GM21528 (cell line): ENCODE measurements around the gene ANKRD23.

Experiments
- ATAC-seq: cut with Tn5 transposase; IDR thresholded peaks from one replicate; pipeline ENCODE4 v1.9.1; 2021; ENCODE audit warnings: mild to moderate bottlenecking, moderate library complexity; ENCODE audit not compliant: unreplicated experiment, low FRiP score

The ANKRD23 gene

DNA sequence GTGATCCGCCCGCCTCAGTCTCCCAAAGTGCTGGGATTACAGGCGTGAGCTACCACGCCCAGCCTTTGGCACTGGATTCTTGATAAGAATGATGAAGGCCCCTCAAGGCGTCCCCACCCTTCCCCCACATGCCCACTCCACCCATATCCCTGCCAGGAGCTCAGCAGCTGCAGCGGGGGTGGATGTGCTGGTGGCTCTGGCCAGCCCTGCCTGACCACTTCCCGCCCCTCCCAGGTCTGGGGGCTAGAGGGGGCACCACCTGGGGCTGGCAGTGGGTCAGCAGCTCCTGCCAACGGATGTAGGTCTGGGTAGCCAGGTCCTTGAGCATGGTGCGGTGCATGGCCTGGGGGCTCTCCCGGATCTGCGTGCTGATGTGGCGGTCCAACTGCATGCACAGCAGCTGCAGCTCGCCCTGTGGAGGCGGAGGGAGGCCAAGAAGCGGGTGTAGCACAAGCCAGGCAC, 33.8 kb upstream of the ANKRD23 start:
- ATAC-seq = no peak

DNA sequence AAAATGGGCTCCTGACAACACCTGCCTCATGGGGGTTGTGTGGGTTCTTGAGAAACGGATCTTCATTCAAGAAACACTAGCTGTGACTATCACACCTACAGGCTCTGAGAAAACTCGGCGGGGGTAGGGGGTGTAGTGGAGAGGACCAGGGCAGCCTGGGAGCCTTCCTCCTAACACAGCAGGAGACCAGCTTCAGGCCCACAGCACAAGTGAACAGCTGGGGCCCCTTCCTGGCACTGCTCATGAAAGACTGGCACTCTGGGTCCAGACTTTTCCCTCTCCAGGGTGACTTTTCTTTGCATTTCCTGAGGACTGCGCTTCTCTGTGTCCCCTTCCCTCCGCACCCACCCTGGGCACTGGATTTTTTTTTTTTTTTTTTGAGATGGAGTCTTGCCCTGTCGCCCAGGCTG, 33.2 kb upstream of the ANKRD23 start:
- no peak for ATAC-seq

DNA sequence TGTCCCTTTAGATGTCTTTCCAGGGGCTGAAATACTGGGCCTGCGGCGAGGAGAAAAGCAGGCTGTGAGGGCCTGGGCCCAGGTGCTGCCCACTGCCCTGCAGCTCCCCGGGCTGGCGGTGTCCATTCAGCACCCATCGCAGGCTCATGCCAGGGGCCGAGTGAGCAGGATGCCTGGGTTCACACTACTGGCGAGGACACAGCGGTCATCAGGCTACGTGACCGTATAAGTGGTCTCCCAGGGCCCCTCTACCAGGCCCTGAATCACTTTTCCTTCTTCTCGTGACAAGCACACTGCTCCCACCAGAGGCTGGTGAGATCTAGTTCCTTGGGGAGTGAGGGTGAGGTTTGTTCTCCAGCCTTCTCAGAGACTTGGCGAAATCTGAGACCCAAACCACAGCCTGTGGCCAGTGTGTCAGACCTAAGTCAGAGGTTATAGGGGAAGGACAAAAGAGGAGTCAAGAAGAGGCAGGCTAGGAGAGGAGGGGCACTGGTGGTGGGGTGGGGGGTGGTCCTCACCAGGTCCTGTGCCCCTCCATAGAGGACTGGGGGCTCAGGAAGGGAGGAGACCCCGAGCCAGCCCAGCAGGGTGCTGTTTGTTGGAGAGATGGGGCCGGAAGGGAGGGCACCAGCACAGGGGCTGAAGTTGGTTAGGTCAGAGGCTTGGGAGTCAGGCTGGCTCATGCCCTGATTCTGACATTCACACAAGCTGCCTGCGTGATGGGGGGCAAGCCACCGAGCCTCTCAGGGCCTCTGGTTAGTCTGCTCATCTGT, 32.6 kb upstream of the ANKRD23 start:
- no peak for ATAC-seq

DNA sequence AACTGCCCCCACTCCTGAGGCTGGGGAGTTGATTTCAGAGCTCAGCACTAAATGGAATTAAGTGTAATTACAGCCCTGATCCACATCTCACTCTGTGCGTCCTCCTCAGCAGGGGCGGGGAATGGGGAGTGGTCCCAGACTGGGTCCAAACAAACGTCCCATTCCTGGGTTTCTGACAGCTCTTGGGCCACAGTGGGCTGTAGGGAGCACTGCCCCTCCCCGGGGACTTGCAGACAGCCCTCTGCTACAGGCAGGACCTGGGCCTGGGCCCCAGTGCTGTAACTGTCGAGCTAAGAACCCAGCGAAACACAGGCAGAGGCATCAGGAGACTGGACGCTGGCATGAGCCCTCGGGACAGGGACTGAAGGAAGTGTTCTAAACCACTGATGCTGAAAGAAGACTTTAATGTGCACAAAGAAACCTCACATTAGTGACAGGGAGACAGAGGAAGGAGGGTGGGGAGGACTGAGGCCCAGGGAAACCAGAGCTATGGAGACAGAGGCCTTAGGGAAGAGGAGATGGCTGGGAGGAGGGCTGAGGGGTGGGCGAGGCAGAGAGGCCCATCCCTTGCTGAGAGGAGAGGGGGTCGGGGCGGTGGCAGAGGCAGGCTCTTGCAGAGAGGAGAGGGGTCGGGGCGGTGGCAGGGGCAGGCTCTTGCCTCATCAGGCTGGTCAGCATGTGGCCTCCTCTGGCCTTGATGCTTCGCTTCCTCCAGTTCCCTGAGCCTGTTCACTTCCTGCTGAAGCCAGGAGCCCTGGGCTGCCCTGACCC, 31.9 kb upstream of the ANKRD23 start:
- ATAC-seq = no peak

DNA sequence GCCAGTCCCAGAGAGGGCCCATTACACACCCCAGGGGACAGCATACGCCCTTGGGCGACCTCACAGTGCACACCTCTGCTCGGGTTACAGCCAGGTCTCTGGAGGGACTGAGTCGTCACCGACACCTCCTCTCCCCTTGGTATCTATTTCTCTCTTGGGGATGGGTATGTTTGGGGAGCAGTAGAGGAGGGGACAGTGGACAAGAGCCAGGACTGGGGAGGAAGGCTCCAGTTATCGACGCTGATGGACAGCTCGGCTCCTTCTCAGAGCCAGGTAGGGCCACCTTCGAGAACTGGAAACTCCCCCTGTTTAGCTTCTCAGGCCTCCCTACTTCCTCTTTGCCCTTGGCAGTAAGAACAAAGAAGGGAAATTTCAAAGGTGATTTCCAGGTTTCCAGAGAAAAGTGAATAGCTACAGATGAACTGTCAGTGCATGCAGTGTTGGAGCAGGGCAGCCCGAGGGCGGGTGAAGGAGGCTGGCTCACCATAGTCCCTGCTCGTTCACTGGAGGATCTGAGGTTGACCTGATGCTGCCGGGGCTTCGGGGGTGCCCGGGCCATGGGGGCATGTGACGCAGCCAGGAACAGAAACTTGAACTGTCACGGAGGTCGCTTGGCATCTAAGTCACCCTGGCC, 30.5 kb upstream of the ANKRD23 start:
- ATAC-seq = no peak

DNA sequence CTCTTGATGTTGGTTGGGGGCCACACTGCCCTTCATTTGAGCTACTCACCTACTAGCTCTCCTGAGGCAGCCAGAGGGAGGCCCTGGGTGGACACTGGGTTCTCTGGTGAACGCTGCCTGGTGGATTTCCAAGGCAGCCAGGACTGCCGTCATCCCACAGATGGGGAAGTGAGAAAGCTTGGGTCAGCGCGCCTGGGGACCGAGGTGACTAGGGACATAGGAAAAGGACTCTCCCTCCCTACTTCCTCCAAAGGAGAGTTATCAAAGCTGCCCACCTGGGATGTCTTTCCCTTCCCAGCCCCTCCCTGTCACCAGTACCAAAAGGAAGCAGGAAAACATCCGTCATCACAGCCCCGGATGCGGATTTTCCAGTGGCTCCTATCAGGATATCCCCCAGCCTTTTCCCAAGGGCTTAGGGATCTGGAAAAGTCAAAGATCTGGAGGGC, 29.9 kb upstream of the ANKRD23 start:
- ATAC-seq = no peak

DNA sequence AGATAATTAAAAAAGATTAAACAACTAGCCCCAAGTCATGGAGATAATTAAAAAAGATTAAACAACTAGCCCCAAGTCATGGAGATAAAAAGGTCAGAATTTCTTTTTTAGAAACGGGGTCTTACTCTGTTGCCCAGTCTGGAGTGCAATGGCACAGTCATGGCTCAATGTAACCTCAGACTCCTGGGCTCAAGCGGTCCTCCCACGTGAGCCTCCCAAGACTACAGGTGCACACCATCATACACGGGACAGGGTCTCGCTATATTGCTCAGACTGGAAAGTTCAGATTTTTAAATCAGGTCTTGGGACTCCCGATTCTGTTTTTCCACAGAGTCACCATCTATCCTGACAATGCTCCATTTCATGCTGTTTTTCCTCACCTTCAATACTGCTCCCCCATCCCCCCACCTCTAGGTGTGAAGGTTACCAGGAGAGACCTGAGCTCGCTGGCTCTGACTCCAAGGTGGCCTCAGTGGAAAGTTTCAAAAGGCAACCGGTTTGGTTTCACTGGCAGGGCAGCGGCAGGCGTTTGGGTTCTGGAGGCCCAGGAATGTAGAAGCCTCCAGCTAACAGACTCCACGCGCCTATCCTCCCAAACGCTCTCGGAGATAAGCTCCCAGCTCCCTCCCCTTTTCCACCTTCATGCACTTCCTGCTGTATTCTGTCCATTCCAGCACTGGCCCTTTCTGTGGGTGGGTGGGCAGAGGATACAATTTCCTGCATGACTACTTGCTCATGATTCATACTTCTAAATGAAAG, 28.9 kb upstream of the ANKRD23 start:
- ATAC-seq = no peak

DNA sequence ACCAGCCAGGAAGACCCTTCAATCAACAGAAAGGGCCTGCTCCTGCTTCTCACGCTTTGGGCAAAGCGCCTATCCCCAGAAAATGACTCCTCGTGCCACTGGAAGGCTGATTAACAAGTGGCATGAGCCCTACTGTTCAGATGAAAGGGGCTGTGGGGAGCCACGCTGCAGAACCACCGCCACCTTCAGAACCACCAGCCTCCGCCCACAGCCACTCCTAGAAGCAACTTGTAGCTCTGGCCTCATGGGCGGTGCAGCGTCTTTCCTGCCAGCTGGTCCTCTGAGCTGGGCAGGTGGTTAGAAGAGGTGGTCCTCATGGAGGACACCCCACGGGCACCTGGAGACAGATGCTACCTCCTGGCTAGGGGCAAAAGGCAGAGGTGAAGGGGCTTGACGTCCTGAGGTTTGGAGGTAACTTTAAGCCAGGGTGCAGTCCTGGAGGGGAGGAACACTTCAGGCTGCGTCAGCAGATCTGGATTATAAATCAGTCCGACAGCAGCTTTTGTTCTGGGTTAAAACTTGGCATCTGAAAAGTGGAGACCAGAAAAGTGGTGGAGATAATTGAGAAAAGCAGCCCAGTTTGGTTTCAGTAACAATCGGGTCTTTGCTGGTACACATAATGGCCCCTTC, 26.9 kb upstream of the ANKRD23 start:
- no peak for ATAC-seq

DNA sequence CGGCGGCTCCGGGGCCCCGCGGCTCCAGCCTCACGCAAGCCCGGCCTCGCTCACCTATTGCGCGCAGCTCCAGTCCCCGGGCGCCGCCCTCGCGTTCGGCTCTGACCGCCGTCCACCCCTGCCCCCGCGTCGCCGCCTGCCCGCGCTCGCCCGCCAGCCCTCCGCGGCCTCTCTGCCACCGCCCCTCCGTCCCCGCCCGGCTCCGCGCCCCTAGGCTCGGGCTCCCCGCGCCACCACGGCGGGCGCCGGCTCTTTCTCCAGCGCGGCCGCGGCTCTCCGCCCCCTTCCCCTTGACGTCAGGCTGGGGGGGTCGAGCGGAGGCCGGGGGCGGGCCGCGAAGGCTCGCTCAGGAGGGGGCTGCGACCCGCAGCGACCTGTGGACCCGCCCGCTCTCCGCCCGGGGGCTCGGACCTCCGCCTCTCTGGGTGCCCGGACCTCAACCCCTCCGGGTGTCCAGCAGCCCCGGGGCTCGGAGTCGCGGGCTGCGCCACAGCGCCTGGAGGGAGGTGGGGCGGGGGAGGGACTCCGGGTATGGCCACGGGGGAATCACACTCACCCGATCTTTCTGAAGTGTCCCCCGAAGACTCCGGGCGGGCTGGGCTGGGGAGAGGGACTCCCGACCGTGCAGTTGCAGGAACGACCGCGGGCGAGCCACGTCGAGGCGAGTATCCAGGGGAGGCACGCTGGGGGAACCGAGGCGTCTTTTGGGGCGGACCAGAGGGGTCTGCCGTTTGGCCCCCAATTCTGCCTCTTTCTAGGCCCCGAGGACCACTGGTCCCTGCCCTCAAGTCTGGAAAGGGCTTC, 26.2 kb upstream of the ANKRD23 start, which contains the start of gene SEMA4C:
SEMA4C (minus strand) TSS at position 259 of the 804 bp plus-strand sequence. CDS start 2,194 bp downstream, outside the sequence.
- ATAC-seq = no peak

DNA sequence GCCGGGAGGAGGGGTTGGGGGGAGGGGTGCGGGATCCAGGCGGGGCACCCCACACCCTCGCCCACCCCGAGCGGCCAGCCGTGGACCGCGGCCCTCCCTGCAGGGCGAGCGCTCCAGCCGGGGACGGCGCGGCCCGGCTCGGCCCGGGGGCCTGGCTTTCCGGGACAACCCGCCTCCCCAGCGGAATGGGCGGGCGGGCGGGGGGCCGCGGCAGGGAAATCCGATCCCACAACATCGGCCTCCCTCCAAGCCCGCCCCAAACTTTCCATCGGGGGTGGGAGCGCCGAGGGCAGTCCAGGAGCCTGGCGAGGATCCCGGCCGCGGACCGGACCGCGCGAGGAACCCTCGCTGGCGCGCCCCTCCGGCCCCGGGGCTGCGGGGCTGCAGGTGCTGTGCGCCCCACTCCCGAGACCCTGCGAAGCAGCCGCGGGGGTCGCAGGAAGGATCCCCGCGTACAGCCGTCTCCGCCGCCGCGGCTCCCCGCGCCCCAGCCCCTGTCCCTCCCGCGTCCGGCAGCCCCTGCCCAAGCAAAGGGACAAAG, 25.5 kb upstream of the ANKRD23 start:
- no peak for ATAC-seq

DNA sequence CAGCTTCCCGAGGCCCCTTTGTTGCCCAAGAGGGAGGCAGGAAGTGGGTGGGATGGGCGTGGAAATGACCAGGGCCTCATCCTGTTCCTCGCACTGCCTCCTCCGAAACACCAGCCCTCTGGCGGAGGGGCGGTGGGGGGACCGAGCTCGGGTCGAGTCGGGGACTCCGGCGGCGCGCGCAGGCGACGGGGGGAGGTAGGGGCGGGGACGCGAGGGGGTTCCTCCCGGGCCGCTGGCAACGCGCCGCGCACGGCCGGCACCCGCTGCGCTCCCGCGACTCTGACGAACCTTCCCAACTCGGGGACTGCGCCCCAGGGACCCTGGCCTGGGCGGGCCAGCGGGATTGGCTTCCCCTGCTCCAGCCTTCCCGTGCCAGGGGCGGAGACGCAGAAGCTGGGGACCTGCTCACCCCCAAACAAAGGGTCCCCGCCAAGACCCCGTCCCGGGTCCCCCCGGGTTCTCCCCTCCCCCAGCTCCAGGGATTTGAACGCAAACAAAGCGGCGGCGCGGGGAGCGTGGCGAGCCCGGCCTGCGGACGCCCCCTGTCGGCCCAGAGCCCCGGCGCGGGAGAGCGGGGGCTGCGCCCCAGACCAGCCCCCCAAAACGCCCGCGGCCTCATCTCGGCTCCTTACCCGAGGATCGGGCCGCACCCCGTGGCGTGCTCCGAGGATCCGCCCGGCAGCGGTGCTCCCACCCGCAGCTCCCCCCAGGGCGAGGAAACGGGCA, 24.9 kb upstream of the ANKRD23 start:
- ATAC-seq = peak; percentile 47

DNA sequence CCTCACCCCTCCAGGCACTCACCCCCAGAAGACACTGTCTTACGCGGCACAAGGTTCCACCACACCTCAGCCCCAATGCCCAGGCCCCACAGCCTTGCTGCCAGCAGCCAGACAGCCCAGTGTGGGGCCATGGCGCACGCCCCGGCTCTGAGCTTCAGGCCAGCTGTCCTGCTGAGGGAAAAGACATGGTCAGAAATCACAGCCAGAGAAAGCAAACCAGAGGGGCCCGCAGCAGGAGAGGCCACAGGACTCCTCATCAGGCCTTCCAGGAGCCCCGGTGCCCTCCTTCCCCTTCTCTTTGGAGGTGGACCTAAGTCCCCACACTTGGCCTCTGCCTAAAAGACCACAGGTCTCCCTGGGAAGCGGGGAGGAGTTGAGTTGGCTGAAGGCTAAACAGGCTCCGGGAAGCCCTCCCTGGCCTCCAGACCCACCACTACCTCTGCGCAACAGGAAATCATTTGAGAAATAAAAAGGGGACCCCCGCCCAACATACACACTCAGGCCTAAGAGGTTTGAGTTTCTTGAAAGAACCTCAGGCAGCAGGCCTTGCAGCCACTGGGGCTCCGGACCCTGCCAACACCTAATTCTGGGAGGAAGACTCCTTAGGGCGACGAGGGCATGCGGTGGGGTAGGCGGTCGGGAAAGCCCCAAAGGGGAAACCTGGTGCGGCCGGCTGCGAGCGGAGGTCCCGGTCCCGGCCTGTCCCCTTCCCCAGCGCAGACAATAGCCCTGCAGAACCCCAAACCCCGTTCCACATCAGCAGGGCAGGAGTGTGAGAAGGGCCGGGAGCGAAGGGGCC, 24.1 kb upstream of the ANKRD23 start:
- ATAC-seq = peak; percentile 2

DNA sequence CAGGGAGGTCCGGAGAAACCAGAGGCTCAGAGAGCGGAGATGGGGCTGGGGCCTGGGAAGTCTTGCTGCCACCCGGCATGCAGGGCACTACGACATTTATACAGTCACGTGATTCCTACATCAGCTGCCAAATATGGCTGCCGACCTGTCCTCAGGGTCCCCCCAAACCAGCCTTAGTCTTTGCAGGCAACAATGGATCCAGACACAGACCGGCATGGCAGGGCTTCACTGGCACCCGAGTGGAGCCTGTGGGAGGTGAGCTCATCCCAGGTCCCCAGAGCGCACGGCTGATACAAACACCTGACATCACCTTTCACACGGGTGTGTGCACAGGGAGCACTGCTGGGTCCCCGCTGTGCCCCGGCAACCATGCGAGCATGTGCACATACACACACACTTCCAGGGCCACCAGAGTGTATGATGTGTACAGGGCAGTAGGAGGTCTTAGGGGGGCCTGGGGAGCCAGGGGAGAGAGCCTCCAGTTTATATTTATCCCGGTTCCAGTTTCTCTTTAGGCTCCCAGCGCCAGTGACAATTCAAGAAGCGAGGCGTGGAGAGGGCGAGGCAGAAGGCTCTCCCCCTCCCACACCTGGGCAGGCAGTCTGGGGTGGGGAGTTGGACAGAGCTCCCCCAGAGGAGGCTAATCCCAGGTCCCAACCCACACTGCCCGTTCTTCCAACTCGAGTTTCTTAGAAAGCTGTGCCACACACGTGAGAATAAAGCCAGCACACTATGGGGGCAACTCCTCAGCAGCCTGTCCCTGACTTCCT, 23.4 kb upstream of the ANKRD23 start:
- no peak for ATAC-seq

DNA sequence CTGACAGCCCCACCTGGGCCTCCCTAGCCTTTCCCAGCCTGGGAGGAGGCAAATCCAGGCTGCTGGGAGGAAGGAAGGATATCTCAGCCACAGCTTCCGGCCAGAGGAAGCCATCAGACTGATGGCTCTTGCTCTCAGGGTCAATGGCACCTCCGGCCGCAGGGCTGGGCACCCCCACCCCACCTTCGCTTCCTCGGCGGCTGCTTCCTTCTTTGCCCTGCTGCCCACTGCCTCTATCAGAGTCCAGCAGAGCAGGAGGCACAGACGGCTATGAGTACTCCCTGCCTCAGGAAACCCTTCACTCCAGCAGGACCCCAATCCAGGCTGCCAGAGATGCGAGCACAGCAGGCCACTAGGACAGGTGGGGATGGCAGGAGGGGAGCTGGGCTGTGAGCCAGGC, 22.8 kb upstream of the ANKRD23 start:
- no peak for ATAC-seq

DNA sequence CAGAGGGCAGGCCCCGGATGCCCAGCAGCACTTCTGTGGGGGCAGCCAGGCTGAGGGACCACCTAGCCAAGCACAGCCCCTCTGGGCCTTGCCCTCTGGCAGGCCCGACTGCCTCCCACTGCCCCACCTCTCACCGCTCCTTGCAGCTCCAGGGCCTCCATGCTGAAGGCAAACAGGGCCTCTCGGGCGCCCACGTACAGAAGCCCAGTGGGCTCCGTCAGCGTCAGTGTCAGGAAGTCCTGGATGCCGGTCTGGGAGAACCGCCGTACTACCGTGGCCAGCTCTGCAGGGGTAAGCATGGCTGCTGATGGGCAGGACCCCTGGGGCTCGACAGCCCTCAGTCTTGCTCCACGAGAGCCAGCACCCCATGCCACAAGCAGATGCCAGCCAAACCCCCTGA, 22.3 kb upstream of the ANKRD23 start:
- ATAC-seq = no peak

DNA sequence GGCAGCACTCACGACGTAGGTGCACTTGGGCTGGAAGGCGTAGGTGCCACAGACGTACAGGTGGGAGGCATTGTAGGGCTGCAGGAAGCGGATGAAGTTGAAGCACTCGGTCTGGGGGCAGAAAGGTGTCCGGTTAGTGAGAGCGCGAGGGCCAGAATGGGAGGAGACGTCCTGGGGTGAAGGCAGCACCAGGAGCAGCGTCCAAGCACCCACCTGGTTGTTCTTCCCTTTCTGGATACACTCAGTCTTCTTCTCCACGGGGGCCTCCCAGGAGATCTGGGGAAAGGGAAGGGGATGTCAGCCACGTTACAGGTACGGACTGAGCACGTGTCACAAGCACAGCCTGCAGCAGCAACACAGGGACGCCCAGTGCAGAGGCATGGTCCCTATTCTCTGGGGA, 21.8 kb upstream of the ANKRD23 start:
- no peak for ATAC-seq
